ENCODE results near the gene EPHB1.

The EPHB1 gene

DNA sequence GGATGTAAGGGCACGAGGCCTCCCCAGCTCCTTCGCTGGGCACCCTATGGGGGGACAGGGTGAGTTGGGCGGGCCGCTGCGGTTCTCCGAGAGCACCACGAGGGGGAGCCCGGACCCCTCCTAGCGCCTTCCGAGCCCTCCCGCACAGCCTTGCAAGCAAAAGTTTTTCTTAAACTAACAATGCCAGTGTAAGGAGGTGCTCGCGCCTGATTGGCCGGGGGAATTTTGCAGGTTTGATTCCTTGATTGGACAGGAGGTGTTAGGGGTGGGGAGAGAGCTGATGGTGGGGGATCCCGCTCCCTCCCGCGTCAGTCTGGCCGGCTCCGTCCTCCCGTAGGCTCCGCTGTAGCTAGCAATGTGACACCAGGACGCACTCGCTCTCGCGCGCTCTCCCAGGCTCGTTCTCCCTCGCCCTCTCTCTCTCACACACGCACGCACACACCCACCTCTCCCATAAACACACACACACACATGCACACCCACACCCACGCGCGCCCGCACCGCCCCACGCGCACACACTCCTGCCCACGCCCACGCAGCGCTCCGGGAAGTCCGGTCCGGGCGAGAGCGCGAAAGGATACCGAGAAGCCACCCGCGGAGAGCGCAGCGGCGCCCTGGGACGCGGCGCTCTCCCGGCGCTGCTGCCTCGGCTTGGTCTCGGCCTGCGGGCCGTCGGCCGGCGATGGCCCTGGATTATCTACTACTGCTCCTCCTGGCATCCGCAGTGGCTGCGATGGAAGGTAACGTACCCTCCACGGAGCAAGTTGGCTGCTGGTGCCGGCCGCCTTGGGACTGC, at the start of gene EPHB1:
TSS of gene EPHB1 (plus strand) at position 311 of the 796 bp plus-strand sequence.
- Mint-ChIP-seq H3K4me3 (peak within 1 kb of the TSS; percentile 75), H3K27me3 (peaks cover 60% of the 10 kb centered on the region), H3K27ac (no peak within 1 kb of the TSS), H3K9me3 (no peaks in the 10 kb centered on the region), H3K36me3 (ENCODE audit: low read depth) (no peaks in the 10 kb centered on the region), H3K4me1 (ENCODE audit: low read depth) (peaks cover 17% of the 10 kb centered on the region)
- intact Hi-C loops (cut with micrococcal nuclease), result loop anchor here (1.0 to 2.0 kb wide), 3 partner anchors 452 to 1100 kb away; no protein-coding TSS in a partner anchor

DNA sequence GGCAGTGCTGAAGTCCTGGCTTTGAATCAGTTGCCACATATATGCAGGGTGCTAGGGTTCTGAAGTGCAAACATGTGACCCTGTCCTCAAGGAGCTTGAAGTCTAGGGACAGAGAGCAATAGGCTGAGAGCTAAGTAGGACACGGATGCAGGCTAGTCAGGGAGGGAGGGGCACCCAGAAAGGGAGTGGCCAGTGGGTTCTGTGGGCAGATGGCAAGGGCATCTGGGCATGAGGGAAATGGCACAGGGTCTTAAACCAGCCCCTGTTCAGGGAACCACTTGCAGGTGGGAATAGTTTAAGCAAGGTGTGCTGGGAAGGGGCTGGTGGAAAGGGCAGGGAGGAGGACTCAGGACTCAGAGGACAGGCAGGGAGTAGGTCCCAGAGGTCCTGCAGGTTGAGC, 46.4 kb upstream of the EPHB1 start:
- Mint-ChIP-seq H3K9me3 (no peaks in the 10 kb centered on the region), H3K4me3 (no peak overlapping the region), H3K36me3 (ENCODE audit: low read depth) (no peaks in the 10 kb centered on the region), H3K27ac (no peak overlapping the region), H3K27me3 (no peaks in the 10 kb centered on the region), H3K4me1 (ENCODE audit: low read depth) (no peaks in the 10 kb centered on the region)
- intact Hi-C loops (cut with micrococcal nuclease), result no loop called here

DNA sequence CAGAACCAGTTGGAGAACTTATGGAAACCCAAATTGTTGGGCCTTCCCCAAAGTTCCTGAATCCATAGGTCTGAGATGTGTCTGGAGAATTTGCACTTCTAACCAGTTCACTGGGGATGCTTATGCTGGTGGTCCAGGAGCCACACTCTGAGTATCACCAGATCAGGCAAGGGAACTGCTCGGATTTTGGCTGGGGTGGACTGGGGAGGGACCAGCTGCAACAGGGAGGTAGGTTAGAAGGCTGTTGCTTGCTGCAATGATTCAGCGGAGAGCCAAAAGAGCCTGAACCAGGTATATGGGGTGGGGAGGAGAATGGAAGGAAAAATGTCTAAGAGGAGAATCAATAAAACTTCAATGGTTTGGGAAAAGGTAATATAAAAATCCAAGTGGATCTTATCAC, 45.9 kb upstream of the EPHB1 start:
- Mint-ChIP-seq H3K4me3 (no peak overlapping the region), H3K27ac (no peak overlapping the region), H3K9me3 (no peaks in the 10 kb centered on the region), H3K4me1 (ENCODE audit: low read depth) (no peaks in the 10 kb centered on the region), H3K27me3 (no peaks in the 10 kb centered on the region), H3K36me3 (ENCODE audit: low read depth) (no peaks in the 10 kb centered on the region)
- intact Hi-C loops (cut with micrococcal nuclease), result no loop called here

DNA sequence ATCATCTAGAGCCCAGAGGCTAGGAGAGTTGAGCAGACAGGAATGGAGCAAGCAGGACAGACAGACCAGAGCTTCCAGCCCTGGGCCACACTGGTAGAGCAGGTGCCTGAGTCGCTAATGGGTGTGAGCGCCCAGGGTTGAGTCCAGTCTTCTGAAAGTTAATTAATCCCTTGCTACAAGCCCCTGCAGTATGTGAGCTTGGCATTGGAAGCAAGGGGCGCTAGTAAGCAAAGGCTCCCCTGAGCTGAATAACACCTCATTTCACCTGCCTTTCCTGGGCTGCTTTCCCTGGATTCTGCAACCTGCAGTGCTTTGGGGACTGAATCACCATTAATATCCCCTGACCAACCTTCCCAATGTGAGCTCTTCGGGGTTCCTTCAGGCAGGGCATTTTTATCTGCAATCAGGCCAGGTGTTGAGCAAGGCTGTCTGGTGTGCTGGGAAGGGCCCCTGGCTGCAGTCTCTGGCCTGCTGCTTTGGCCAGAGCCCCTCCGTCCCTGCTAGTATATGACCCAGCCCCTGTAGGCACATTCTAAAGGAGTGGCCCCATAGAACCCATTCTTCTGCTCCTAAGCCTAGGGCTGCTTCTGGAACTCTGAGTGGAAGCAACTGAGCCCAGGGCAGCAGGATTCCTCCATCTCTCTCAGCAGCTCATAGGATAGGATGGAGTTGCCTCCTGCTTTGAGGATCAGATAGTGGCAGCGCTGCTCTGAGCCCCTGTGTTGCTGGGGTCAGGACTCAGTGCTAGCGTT, 45.1 kb upstream of the EPHB1 start:
- intact Hi-C loops (cut with micrococcal nuclease), result no loop called here

DNA sequence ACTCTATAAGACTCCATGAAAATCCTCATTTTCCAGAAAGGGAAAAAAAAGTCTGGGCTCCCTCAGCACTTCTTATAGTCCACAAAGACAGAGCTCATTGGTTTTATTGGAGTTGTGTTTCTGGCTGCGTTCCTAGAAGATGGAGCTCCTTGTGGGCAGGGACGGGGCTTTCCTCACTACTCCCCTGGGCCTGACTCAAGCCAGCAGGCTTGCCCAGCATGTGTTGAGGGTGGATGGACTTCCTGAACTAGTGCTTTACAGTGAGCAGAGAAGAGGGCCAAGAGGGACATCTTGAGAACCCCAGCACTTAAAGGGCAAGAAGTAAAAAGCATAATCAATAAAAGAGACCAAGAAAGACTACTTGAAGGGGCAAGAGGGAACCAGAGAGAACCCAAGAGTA, 43.2 kb upstream of the EPHB1 start:
- intact Hi-C loops (cut with micrococcal nuclease), result no loop called here
- H3K36me3 Mint-ChIP-seq (ENCODE audit: low read depth), result no peaks in the 10 kb centered on the region
- H3K27me3 Mint-ChIP-seq, result no peaks in the 10 kb centered on the region
- no peaks in the 10 kb centered on the region for H3K4me1 Mint-ChIP-seq (ENCODE audit: low read depth)
- H3K4me3 Mint-ChIP-seq, result no peak overlapping the region
- no peaks in the 10 kb centered on the region for H3K9me3 Mint-ChIP-seq
- H3K27ac Mint-ChIP-seq, result no peak overlapping the region

More for the DNA sequence above, 45.1 kb upstream of the EPHB1 start:
- Mint-ChIP-seq H3K9me3 (no peaks in the 10 kb centered on the region), H3K27ac (no peak overlapping the region), H3K36me3 (ENCODE audit: low read depth) (no peaks in the 10 kb centered on the region), H3K27me3 (no peaks in the 10 kb centered on the region), H3K4me1 (ENCODE audit: low read depth) (no peaks in the 10 kb centered on the region), H3K4me3 (no peak overlapping the region)

DNA sequence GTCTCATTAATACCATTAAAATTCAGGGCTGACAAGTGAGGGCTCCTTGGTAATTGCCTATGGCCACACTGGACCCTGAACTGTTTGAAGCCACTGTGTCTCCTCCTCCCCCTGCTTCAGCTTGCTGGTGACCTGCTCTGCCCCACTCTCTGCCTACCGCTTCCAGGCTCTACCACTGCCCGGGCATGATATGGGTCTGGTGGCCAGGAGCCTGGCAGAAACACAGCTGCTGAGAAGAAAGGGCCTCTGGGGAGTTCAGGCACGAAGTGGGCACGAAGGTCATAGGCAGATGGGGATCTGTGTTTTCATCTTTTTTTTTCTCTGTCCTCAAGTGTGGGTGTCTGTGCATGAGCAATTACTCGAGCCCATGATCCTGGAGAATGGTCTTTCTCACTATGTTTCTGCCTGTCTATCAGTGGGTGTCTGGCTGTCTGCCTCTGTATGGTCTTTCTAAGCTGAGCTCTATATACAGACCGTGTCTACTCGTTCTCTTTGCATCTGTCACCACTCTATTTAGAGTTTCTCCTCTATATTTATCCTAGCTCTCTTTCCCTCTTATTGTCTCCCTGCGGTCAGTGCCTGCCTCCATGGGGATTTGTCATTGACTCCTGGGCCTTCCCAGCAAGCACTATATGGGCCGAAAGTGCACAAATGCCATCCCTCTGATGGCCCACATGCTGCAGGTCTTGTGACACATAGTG, 42.1 kb upstream of the EPHB1 start:
- no peaks in the 10 kb centered on the region for H3K36me3 Mint-ChIP-seq (ENCODE audit: low read depth)
- H3K4me1 Mint-ChIP-seq (ENCODE audit: low read depth), result no peaks in the 10 kb centered on the region
- H3K9me3 Mint-ChIP-seq, result no peaks in the 10 kb centered on the region
- peaks cover 4% of the 10 kb centered on the region for H3K27me3 Mint-ChIP-seq
- no peak overlapping the region for H3K4me3 Mint-ChIP-seq
- intact Hi-C loops (cut with micrococcal nuclease), result no loop called here
- H3K27ac Mint-ChIP-seq, result no peak overlapping the region

DNA sequence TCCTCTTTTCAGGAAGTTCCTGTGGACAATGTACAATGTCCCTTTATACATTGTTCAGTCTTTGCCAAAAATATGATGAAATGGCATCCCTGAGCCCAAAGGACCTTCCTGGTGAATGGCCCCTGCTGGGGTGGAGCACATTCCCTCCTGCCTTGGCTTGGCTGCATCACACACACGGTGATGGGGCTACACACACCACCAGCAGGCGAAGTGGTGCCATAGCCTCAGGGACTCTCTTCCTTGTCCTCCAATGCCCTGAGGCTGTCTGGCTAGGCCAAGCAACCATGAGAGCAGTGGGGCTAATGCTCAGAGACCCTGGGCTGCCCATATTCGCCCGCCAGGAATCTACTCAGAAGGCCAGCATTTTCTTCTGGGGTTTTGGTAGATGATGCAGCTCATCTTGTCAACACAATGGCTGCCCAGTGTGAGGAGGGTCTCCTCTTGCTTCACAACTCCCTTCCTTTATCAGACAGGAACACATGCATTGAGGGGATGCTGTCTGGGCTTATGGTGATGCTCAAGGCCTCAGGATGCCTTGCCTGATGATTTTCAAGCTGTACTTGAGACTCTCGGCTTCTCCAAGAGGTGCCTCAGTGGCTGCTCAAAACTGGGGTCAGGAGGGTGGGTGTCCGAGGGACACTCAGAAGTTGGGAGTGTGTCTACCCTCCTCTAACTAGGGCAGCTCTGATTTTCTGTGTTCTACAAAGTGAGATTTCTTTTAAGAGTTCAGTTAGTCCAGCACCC, 40.9 kb upstream of the EPHB1 start:
- Mint-ChIP-seq H3K9me3 (no peaks in the 10 kb centered on the region), H3K4me1 (ENCODE audit: low read depth) (no peaks in the 10 kb centered on the region), H3K4me3 (no peak overlapping the region), H3K27ac (no peak overlapping the region), H3K36me3 (ENCODE audit: low read depth) (no peaks in the 10 kb centered on the region), H3K27me3 (peaks cover 4% of the 10 kb centered on the region)
- intact Hi-C loops (cut with micrococcal nuclease), result no loop called here

DNA sequence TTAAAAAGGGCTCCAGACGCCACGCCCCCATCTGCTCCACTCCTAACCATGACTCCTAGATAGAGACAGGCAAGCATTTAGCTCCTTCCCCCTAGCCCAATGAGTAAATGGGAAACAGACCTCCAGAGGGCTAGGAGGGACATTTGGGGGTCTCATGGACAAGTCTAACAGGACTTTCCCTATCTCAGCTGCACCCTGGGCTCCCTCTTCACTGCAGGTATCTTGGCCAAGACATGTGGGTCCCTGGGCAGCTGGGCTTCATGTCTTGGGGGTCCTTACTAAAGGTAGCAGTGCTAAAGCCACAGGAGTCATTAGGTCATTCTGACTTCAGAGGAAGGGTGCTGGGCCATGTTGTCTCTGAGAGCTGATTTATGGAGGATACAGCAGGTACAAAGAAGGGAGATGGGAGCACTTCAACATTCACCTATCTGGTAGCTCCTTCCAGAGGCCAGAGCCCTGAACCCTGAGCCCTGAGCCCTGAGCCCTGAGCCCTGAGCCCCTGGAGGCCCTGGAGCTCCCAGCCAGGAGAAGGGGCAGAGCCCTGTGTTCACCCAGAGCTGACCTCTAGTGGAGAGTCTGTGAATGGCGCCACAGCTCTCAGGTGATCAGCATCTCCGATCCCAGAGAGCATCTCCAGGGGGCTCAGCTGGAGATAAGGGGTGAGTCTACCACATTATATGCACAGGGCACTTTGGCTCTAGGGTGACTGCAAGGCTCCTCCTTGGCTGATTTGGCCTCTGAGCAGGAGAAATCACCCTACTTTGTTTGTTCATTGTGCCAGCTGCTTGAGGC, 40.1 kb upstream of the EPHB1 start:
- Mint-ChIP-seq H3K27ac (no peak overlapping the region), H3K4me1 (ENCODE audit: low read depth) (no peaks in the 10 kb centered on the region), H3K36me3 (ENCODE audit: low read depth) (no peaks in the 10 kb centered on the region), H3K4me3 (no peak overlapping the region), H3K27me3 (peaks cover 4% of the 10 kb centered on the region), H3K9me3 (no peaks in the 10 kb centered on the region)
- intact Hi-C loops (cut with micrococcal nuclease), result loop anchor here (1.0 kb wide), 1 partner anchor 154 kb away; no protein-coding TSS in a partner anchor

DNA sequence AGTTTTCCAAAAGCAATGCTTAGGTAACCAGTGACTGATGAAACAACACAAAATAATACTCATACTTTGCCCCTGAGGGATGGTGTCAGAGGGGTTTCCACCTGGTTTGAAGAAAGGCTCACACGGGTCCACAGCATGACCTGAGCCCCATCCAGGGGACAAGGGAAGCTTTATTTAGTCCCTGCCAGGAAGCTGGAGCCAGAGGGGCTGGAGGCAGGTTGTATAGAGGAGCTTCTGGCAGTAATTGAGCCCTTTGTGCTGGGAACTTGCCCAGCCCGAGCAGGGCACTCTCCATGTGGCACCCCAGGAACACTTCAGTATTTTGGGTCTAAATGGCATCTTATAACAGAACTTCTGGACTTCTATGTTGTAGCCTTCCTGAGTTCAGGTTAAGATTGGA, 39.2 kb upstream of the EPHB1 start:
- Mint-ChIP-seq H3K9me3 (no peaks in the 10 kb centered on the region), H3K4me1 (ENCODE audit: low read depth) (no peaks in the 10 kb centered on the region), H3K36me3 (ENCODE audit: low read depth) (no peaks in the 10 kb centered on the region), H3K4me3 (no peak overlapping the region), H3K27me3 (peaks cover 4% of the 10 kb centered on the region), H3K27ac (no peak overlapping the region)
- intact Hi-C loops (cut with micrococcal nuclease), result loop anchor here (1.0 kb wide), 1 partner anchor 155 kb away; no protein-coding TSS in a partner anchor

DNA sequence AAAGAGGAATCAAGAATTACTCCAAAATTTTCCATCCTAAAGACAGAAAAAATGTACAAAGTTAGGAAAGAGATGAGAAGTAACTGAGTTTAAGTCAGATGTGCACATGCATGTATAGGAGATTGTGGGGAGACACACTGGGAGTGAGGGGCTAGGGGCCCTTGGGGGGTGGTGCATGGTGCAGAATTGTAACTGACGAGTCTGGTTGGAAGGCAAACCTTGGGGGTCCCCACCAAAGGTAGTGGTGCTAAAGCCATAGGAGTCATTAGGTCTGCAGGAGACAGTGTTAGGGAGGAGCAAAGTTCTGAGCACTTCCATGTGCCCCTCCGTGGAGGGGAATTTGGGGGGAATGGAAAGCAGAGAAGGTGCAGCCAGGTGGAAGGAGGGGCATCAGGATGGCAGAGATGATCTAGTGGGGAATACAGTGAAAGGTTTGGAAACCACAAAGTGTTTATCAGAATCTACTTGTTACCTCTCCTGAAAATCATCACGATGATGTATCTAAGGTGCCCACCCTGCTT, 37.5 kb upstream of the EPHB1 start:
- intact Hi-C loops (cut with micrococcal nuclease), result no loop called here
- H3K4me3 Mint-ChIP-seq, result no peak overlapping the region
- no peaks in the 10 kb centered on the region for H3K9me3 Mint-ChIP-seq
- H3K27me3 Mint-ChIP-seq, result peaks cover 4% of the 10 kb centered on the region
- no peaks in the 10 kb centered on the region for H3K36me3 Mint-ChIP-seq (ENCODE audit: low read depth)
- H3K4me1 Mint-ChIP-seq (ENCODE audit: low read depth), result no peaks in the 10 kb centered on the region
- H3K27ac Mint-ChIP-seq, result no peak overlapping the region

DNA sequence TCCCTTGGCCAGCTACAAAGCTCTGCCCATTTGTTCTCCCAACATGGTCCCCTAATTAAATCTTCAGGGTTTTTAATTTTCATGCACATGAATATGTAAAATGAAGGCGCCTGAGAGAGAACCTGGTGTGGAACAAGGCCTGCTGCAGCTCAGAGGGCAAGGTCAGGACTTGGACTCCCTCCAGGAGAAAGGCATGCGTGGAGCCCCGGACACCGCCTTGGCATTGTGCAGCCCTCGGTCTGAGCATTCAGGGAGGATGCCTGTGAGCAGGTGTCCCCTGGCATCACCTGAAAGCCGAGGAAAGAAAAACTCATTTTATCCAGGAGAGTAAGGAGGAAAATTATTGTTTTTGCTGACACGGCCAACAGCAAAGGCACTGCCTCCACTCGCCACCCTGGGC, 33.8 kb upstream of the EPHB1 start:
- Mint-ChIP-seq H3K9me3 (no peaks in the 10 kb centered on the region), H3K4me3 (no peak overlapping the region), H3K27ac (no peak overlapping the region), H3K4me1 (ENCODE audit: low read depth) (no peaks in the 10 kb centered on the region), H3K36me3 (ENCODE audit: low read depth) (no peaks in the 10 kb centered on the region), H3K27me3 (peaks cover 4% of the 10 kb centered on the region)
- intact Hi-C loops (cut with micrococcal nuclease), result no loop called here

DNA sequence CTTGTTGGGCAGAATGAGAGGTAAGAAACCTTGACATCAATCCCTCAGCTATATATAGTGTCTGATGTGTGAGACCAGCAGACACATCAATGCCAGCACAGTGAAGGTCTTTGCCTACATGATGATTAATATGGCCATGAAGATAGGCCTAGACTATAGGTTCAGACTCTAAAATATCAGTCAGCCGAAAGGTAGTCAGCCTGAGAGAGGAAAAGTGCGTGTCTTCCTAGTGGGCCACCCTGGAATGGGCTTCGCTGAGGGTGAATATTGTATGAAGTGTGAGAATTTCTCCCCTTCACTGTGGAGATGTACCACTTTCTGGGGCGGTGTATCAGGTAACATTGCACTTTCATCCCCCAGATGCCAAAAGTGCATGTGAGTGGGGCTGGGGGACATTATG, 33.0 kb upstream of the EPHB1 start:
- Mint-ChIP-seq H3K27ac (no peak overlapping the region), H3K27me3 (peaks cover 3% of the 10 kb centered on the region)
- intact Hi-C loops (cut with micrococcal nuclease), result no loop called here

DNA sequence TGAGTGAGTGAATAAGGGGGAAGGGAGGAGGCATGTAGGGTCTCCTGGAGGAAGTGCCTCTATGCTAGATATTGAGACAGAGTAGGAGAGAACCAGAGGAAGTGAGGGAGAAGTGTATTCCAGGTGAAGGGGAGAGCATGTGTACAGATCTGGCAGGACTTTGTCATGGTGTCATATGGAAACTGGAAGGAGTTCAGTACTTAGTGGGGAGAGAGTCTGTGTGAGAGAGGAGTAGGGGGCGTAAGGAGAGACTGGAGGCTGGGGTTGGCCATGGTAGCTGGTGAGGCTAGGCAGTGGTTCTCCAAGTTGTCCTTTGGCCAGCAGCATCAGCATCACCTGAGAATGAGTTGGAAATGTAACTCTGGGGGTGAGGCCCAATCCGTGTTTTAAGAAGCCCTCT, 29.6 kb upstream of the EPHB1 start:
- Mint-ChIP-seq H3K9me3 (no peaks in the 10 kb centered on the region), H3K27ac (no peak overlapping the region), H3K36me3 (ENCODE audit: low read depth) (no peaks in the 10 kb centered on the region), H3K27me3 (no peaks in the 10 kb centered on the region), H3K4me1 (ENCODE audit: low read depth) (no peaks in the 10 kb centered on the region), H3K4me3 (no peak overlapping the region)
- intact Hi-C loops (cut with micrococcal nuclease), result no loop called here

More for the DNA sequence above, 33.0 kb upstream of the EPHB1 start:
- Mint-ChIP-seq H3K4me1 (ENCODE audit: low read depth) (no peaks in the 10 kb centered on the region), H3K4me3 (no peak overlapping the region), H3K9me3 (no peaks in the 10 kb centered on the region), H3K36me3 (ENCODE audit: low read depth) (no peaks in the 10 kb centered on the region)

Measured in dendritic cell treated with granulocyte-macrophage colony-stimulating factor and Interleukin-4, amounts not matched to agents 40 ng/mL and 50 ng/mL, for 4 days (primary cell).